ENCODE results near the gene ORAI2. TPM values are rescaled to one million over a fixed set of nuclear protein-coding genes. Genes with fewer than 3 reads are reported as not detected.

Gene ORAI2
- total RNA-seq, 2 donors from 2014 or later: 25.8 to 26.7 TPM

- Mint-ChIP-seq H3K9me3 (no peaks in the 10 kb centered on the region), H3K27ac (peak overlapping the region in 1 of 2 donors; percentile 42), H3K36me3 (peaks cover 19 to 58% of the 10 kb centered on the region in 2 donors)
- DNase-seq (ENCODE audit: low spot score in 2 of 2) (no peak), ATAC-seq (no peak)
These were observed 24.0 kb upstream of the ORAI2 start for GRCh38 chr7:102409340-102409739.

DNA sequence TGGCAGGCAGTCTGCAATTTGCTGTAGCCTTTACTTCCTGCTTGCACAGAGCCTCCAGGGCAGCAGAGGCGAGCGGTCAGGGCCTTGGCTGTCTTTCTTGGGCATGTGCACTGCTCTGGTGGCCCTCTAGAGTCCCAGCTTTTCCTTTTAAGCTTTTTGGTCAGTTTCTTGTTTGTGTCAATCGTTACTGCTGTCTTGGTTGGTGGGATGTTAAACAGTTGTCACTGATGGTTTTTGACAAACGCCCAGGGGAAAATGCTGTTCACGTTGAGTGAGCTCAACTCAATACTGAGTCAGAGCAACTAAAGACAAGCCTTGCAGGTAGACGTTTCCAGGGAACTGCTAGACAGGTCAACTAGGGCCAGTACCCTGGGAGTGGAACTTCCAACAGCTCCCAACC lies 23.3 kb upstream of the ORAI2 start:
- DNase-seq (ENCODE audit: low spot score in 2 of 2) (no peak), ATAC-seq (peak in 1 of 2 donors; percentile 20)
- H3K36me3 Mint-ChIP-seq: peaks cover 19 to 64% of the 10 kb centered on the region in 2 donors
- peak overlapping the region; percentile 42 to 90 for H3K27ac Mint-ChIP-seq
- H3K9me3 Mint-ChIP-seq: no peaks in the 10 kb centered on the region

GRCh38 chr7:102410918-102411317 lies 22.5 kb upstream of the ORAI2 start:
- no peak for DNase-seq (ENCODE audit: low spot score in 2 of 2)
- Mint-ChIP-seq H3K36me3 (peaks cover 19 to 70% of the 10 kb centered on the region in 2 donors), H3K9me3 (no peaks in the 10 kb centered on the region), H3K27ac (peak overlapping the region; percentile 42 to 77)
- ATAC-seq: no peak

DNA sequence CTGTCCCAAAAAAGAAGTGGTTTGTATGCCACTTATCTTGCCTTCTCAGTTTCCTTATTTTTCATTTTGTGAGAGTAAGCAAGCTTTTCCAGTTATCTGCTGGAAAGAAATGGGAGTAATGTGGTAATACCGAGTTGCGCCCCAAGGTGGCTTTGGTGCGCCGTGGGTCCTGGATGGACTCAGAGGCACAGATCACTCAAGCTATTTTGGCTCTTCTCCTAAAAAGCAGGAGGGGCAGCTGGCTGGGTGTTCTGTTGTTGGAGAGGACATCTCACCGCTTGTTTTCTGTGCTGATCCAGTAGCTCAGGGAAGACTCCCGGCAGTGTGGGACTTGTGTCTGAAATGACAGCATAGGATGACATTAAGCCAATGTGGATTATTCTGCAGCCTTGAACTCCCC lies 20.8 kb upstream of the ORAI2 start:
- DNase-seq (ENCODE audit: low spot score in 2 of 2) (no peak), ATAC-seq (no peak)
- Mint-ChIP-seq H3K36me3 (peaks cover 25 to 79% of the 10 kb centered on the region in 2 donors), H3K27ac (no peak overlapping the region), H3K9me3 (no peaks in the 10 kb centered on the region)

GRCh38 chr7:102413091-102413490 lies 20.3 kb upstream of the ORAI2 start:
- Mint-ChIP-seq H3K27ac (peak overlapping the region in 1 of 2 donors; percentile 68), H3K9me3 (no peaks in the 10 kb centered on the region)
- ATAC-seq: no peak

GRCh38 chr7:102413611-102414010 lies 19.8 kb upstream of the ORAI2 start:
- ATAC-seq (no peak), DNase-seq (ENCODE audit: low spot score in 2 of 2) (no peak)
- Mint-ChIP-seq H3K27ac (no peak overlapping the region), H3K9me3 (no peaks in the 10 kb centered on the region), H3K36me3 (peaks cover 15 to 72% of the 10 kb centered on the region in 2 donors)

More at GRCh38 chr7:102413091-102413490, 20.3 kb upstream of the ORAI2 start:
- peaks cover 20 to 77% of the 10 kb centered on the region in 2 donors for H3K36me3 Mint-ChIP-seq
- no peak for DNase-seq (ENCODE audit: low spot score in 2 of 2)

DNA sequence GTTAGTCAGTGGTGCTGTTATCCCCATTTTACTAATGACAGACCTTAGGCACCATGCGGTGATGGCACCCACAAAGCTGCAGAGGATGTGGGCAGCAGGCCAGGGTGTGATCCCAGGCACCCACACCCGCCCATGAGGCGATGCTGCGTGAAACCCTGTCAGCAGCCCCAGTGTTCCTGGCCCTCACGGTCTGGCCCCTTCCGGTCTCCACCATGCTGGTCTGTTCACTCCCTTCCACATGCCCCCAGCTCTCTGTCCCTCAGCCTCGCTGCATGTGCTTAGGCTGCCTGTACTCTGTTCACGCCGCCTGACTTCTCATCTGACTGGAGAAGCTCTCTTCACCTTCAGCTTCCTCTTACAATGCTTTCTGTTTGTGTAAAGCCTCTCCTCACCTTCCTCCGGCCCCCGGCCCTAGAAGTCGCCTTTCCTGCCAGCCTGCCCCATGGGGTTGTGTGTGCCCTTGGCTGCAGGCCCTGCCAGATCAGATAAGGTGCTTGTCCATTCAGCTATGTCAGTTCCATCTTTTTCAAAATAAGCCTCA lies 17.6 kb upstream of the ORAI2 start:
- peak; percentile 60 to 89 for DNase-seq (ENCODE audit: low spot score in 2 of 2)
- ATAC-seq: peak; percentile 88 to 96
- Mint-ChIP-seq H3K9me3 (no peaks in the 10 kb centered on the region), H3K36me3 (peaks cover 6 to 56% of the 10 kb centered on the region in 2 donors), H3K27ac (peak overlapping the region; percentile 91 to 94)

GRCh38 chr7:102416406-102416805 lies 17.0 kb upstream of the ORAI2 start:
- Mint-ChIP-seq H3K27ac (peak overlapping the region; percentile 91 to 94), H3K36me3 (peaks cover 6 to 54% of the 10 kb centered on the region in 2 donors), H3K9me3 (no peaks in the 10 kb centered on the region)
- ATAC-seq (peak in 1 of 2 donors; percentile 36), DNase-seq (ENCODE audit: low spot score in 2 of 2) (no peak)

- ATAC-seq (no peak), DNase-seq (ENCODE audit: low spot score in 2 of 2) (no peak)
- peaks cover 6 to 49% of the 10 kb centered on the region in 2 donors for H3K36me3 Mint-ChIP-seq
- H3K9me3 Mint-ChIP-seq: no peaks in the 10 kb centered on the region
- H3K27ac Mint-ChIP-seq: peak overlapping the region; percentile 58 to 91
These were observed 16.3 kb upstream of the ORAI2 start for GRCh38 chr7:102417105-102417504.

GRCh38 chr7:102418592-102418991 lies 14.8 kb upstream of the ORAI2 start:
- Mint-ChIP-seq H3K27ac (peak overlapping the region in 1 of 2 donors; percentile 60), H3K9me3 (no peaks in the 10 kb centered on the region), H3K36me3 (peaks cover 6 to 48% of the 10 kb centered on the region in 2 donors)
- DNase-seq (ENCODE audit: low spot score in 2 of 2) (no peak), ATAC-seq (no peak)

- no peaks in the 10 kb centered on the region for H3K9me3 Mint-ChIP-seq
- ATAC-seq (no peak), DNase-seq (ENCODE audit: low spot score in 2 of 2) (no peak)
- peaks cover 21 to 40% of the 10 kb centered on the region in 2 donors for H3K36me3 Mint-ChIP-seq
- H3K27ac Mint-ChIP-seq: no peak overlapping the region
These were observed 11.6 kb upstream of the ORAI2 start for GRCh38 chr7:102421706-102422240.

GRCh38 chr7:102424129-102424551 lies 9.2 kb upstream of the ORAI2 start:
- H3K27ac Mint-ChIP-seq: peak overlapping the region in 1 of 2 donors; percentile 98
- DNase-seq (ENCODE audit: low spot score in 2 of 2) (no peak), ATAC-seq (no peak)
- no peaks in the 10 kb centered on the region for H3K9me3 Mint-ChIP-seq
- peaks cover 15 to 38% of the 10 kb centered on the region in 2 donors for H3K36me3 Mint-ChIP-seq

- Mint-ChIP-seq H3K36me3 (peaks cover 15 to 38% of the 10 kb centered on the region in 2 donors), H3K9me3 (no peaks in the 10 kb centered on the region), H3K27ac (peak overlapping the region; percentile 98 to 99)
- DNase-seq (ENCODE audit: low spot score in 2 of 2): no peak
- ATAC-seq: no peak
These were observed 8.6 kb upstream of the ORAI2 start for GRCh38 chr7:102424787-102425218.

GRCh38 chr7:102425639-102426267 lies 7.6 kb upstream of the ORAI2 start:
- peak overlapping the region; percentile 98 to 99 for H3K27ac Mint-ChIP-seq
- no peaks in the 10 kb centered on the region for H3K9me3 Mint-ChIP-seq
- H3K36me3 Mint-ChIP-seq: peaks cover 15 to 32% of the 10 kb centered on the region in 2 donors
- peak; percentile 76 to 85 for DNase-seq (ENCODE audit: low spot score in 2 of 2)
- ATAC-seq: peak; percentile 78

- Mint-ChIP-seq H3K27ac (peak overlapping the region; percentile 98 to 99), H3K9me3 (no peaks in the 10 kb centered on the region), H3K36me3 (peaks cover 15 to 28% of the 10 kb centered on the region in 2 donors)
- peak; percentile 68 to 90 for DNase-seq (ENCODE audit: low spot score in 2 of 2)
- peak; percentile 79 to 86 for ATAC-seq
These were observed 6.9 kb upstream of the ORAI2 start for GRCh38 chr7:102426268-102427018.

GRCh38 chr7:102427019-102427405 lies 6.4 kb upstream of the ORAI2 start:
- Mint-ChIP-seq H3K36me3 (peaks cover 15 to 28% of the 10 kb centered on the region in 2 donors), H3K27ac (peak overlapping the region; percentile 98 to 99), H3K9me3 (no peaks in the 10 kb centered on the region)
- ATAC-seq: no peak
- no peak for DNase-seq (ENCODE audit: low spot score in 2 of 2)

All from activated naive CD4-positive, alpha-beta T cell treated with anti-CD3 and anti-CD28 coated beads, Interleukin-2, amount 50 U/mL, for 72 hours (primary cell).